GM23248 (cell line): ENCODE data around the gene HEXB. TPM values are rescaled to one million over a fixed set of nuclear protein-coding genes. Genes with fewer than 3 reads are reported as not detected.

Experiments
- DNase-seq: peaks from one replicate; pipeline ENCODE4 v3.0.0-alpha.2; 2015
- H2AFZ ChIP-seq: fragments of 200-600 bp; sonication (generic); 2 replicates; pipeline ENCODE4 v1.6.1; 2016; ENCODE audit warnings: antibody characterized with exemption
- H3F3A ChIP-seq: fragments of 200-600 bp; sonication (generic); 2 replicates; pipeline ENCODE4 v1.6.1; 2016; ENCODE audit warnings: mild to moderate bottlenecking, antibody characterized with exemption, mixed run types; ENCODE audit not compliant: insufficient read depth
- H3K27ac ChIP-seq: fragments of 200-600 bp; sonication (generic); 2 replicates; pipeline ENCODE4 v1.5.1; 2016; ENCODE audit warnings: mild to moderate bottlenecking
- H3K27me3 ChIP-seq: fragments of 200-600 bp; sonication (generic); replicated peaks from 2 replicates; pipeline ENCODE4 v1.6.1; 2016; ENCODE audit warnings: mild to moderate bottlenecking; ENCODE audit not compliant: insufficient read depth
- H3K36me3 ChIP-seq: fragments of 200-600 bp; sonication (generic); 2 replicates; pipeline ENCODE4 v1.6.1; 2016; ENCODE audit warnings: low read depth, mild to moderate bottlenecking
- H3K4me1 ChIP-seq: fragments of 200-600 bp; sonication (generic); 2 replicates; pipeline ENCODE4 v1.6.1; 2016; ENCODE audit warnings: mild to moderate bottlenecking; ENCODE audit not compliant: insufficient read depth
- H3K4me2 ChIP-seq: fragments of 200-600 bp; sonication (generic); one replicate; pipeline ENCODE4 v1.6.1; 2016; ENCODE audit warnings: mild to moderate bottlenecking; ENCODE audit not compliant: unreplicated experiment
- H3K4me3 ChIP-seq: fragments of 200-600 bp; sonication (generic); 2 replicates; pipeline ENCODE4 v1.5.1; 2016; ENCODE audit warnings: mild to moderate bottlenecking
- H3K79me2 ChIP-seq: fragments of 200-600 bp; sonication (generic); 2 replicates; pipeline ENCODE4 v1.6.1; 2016; ENCODE audit warnings: mild to moderate bottlenecking; ENCODE audit not compliant: insufficient read depth
- H3K9ac ChIP-seq: fragments of 200-600 bp; sonication (generic); 2 replicates; pipeline ENCODE4 v1.6.1; 2016; ENCODE audit warnings: mild to moderate bottlenecking
- H3K9me2 ChIP-seq: fragments of 200-600 bp; sonication (generic); 2 replicates; pipeline ENCODE4 v1.6.1; 2016; ENCODE audit warnings: mixed run types, mild to moderate bottlenecking, moderate library complexity; ENCODE audit not compliant: insufficient read depth
- H3K9me3 ChIP-seq: fragments of 200-600 bp; sonication (generic); one replicate; pipeline ENCODE4 v1.6.1; 2017; ENCODE audit warnings: low read depth
- H4K20me1 ChIP-seq: fragments of 200-600 bp; sonication (generic); 2 replicates; pipeline ENCODE4 v1.6.0; 2016; ENCODE audit not compliant: insufficient read depth
- EZH2 ChIP-seq: fragments of 200-600 bp; sonication (generic); IDR thresholded peaks from 2 replicates; pipeline ENCODE4 v1.6.1; 2018; ENCODE audit warnings: antibody characterized with exemption, mild to moderate bottlenecking; ENCODE audit not compliant: insufficient read depth, poor library complexity, severe bottlenecking
- EZH2phosphoT487 ChIP-seq: fragments of 200-600 bp; sonication (generic); IDR thresholded peaks from 2 replicates; pipeline ENCODE4 v1.6.1; 2018; ENCODE audit warnings: antibody characterized with exemption, moderate library complexity, mild to moderate bottlenecking, low read depth; ENCODE audit not compliant: insufficient read depth
- WGBS, 2 experiments: methylation state at CpG; one replicate each; pipeline ENCODE4 v1.1.6; 2015 to 2017; ENCODE audit warnings: low lambda C conversion rate in 2 of 2, low coverage in 1 of 2; ENCODE audit errors: missing lambda C conversion rate in 2 of 2; 5-methylcytosine and 5-hydroxymethylcytosine counted together
- in situ Hi-C: fragments of 300-500 bp; cut with MboI; formaldehyde crosslinking; loops from 2 replicates; pipeline ENCODE4 v1.15.0; 2020
- polyA plus RNA-seq: library from polyadenylated mRNA; unstranded; fragments of >200 nt; fragmentation: Nextera tagmentation; extraction: Ambion mirVana; gene quantifications from 2 replicates; pipeline ENCODE4 v1.2.1, GENCODE V29; 2016
- total RNA-seq: library from RNA; depleted of rRNA; stranded (reverse); fragments of >200 nt; shearing (Covaris generic); gene quantifications from 2 replicates; pipeline ENCODE4 v1.2.3, GENCODE V29; 2014

Gene HEXB
- total and polyA plus RNA-seq, 2 experiments from 2014 or later: 106 to 127 TPM

DNA sequence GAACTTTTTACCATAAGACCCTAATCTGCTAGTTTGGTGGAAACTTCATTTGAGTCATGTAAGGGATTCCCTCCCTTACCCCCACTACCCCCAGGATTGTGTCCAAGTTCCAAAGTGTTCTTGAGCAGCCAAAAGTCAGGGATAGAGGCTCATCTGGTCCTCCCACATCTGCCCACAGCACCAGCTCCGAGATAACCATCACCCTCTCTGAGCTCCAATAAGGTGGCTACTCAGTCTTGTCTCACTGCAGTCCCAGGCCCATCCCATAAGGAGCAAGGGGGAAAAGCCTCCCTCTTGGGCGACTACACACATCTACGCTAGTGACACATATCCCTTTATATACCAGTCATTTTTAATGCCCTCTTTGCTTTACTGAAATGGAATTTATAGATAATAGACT is 32.5 kb upstream of the HEXB start:
- H3K9me3 ChIP-seq: no peaks in the 10 kb centered on the region
- WGBS, 2 experiments: 87 to 94% methylated on average over 3 of the region's 3 CpGs
- H3K36me3 ChIP-seq: no peaks in the 10 kb centered on the region
- no peaks in the 10 kb centered on the region for H3K27me3 ChIP-seq
- H2AFZ ChIP-seq: no peak overlapping the region
- no peak for DNase-seq
- no peak overlapping the region for H3K4me3 ChIP-seq
- no peak overlapping the region for H3K9ac ChIP-seq
- no peak overlapping the region for H3K27ac ChIP-seq
- no peak for TF ChIP-seq EZH2phosphoT487
- TF ChIP-seq EZH2: no peak
- H3K9me2 ChIP-seq: no peaks in the 10 kb centered on the region
- H4K20me1 ChIP-seq: no peaks in the 10 kb centered on the region
- no peaks in the 10 kb centered on the region for H3F3A ChIP-seq
- peaks cover 5% of the 10 kb centered on the region for H3K4me1 ChIP-seq
- no peak overlapping the region for H3K4me2 ChIP-seq
- in situ Hi-C loops: loop anchor here (25.0 kb wide), 1 partner anchor 1065 kb away; no protein-coding TSS in a partner anchor
- no peaks in the 10 kb centered on the region for H3K79me2 ChIP-seq

DNA sequence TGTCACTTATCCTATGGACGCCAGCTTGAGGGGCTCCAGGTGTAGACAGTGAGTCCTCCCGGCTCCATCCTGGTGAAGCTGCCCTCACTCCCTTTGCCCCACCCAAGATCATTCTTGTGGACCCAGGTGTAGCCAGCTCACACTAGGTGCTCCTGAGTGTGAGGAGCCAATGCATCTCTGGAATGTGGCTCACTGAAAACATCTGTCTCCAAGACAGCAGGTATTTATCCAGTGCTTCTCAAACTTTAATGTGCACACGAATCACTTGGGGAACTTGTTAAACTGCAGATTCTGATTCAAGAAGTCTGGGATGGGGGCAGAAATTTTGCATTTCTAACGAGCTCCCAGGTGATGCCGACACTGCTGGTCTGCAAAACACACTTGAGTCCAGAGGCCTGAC is 31.0 kb upstream of the HEXB start:
- Histone ChIP-seq H3K27me3 (no peaks in the 10 kb centered on the region), H3K9ac (no peak overlapping the region), H3K36me3 (no peaks in the 10 kb centered on the region), H3K4me3 (no peak overlapping the region), H3K9me2 (no peaks in the 10 kb centered on the region), H3F3A (no peaks in the 10 kb centered on the region), H3K27ac (no peak overlapping the region), H4K20me1 (no peaks in the 10 kb centered on the region), H3K4me2 (no peak overlapping the region), H3K79me2 (no peaks in the 10 kb centered on the region), H3K9me3 (no peaks in the 10 kb centered on the region), H2AFZ (no peak overlapping the region), H3K4me1 (no peaks in the 10 kb centered on the region)
- WGBS, 2 experiments: 84 to 91% methylated on average over 5 of the region's 5 CpGs
- no peak for TF ChIP-seq EZH2phosphoT487
- no peak for DNase-seq
- in situ Hi-C loops: loop anchor here (25.0 kb wide), 1 partner anchor 1067 kb away; no protein-coding TSS in a partner anchor

DNA sequence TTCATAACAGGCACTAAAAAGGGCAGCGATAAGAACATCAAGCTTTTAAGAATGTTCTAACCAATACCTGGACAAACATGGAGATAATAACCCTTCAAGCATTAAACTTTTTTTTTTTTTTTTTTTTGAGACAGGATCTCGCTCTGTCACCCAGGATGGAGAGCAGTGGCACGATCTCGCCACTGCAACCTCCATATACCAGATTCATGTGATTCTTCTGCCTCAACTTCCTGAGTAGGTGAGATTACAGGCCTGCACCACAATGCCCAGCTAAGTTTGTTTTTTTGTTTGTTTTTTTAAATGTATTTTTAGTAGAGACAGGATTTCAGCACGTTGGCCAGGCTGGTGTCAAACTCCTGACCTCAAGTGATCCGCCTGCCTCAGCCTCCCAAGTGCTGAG is 29.8 kb upstream of the HEXB start:
- WGBS, 2 experiments: 84 to 90% methylated on average over 6 of the region's 6 CpGs
- Histone ChIP-seq H3K9me2 (no peaks in the 10 kb centered on the region), H4K20me1 (no peaks in the 10 kb centered on the region), H3K36me3 (no peaks in the 10 kb centered on the region), H2AFZ (no peak overlapping the region), H3K27ac (no peak overlapping the region), H3K27me3 (no peaks in the 10 kb centered on the region), H3K4me2 (no peak overlapping the region), H3F3A (no peaks in the 10 kb centered on the region), H3K4me3 (no peak overlapping the region), H3K9me3 (no peaks in the 10 kb centered on the region), H3K4me1 (no peaks in the 10 kb centered on the region; the same call in 1 of the 2 replicates), H3K79me2 (no peaks in the 10 kb centered on the region), H3K9ac (no peak overlapping the region)
- in situ Hi-C loops: loop anchor here (25.0 kb wide), 1 partner anchor 1068 kb away; no protein-coding TSS in a partner anchor
- TF ChIP-seq EZH2 (no peak), EZH2phosphoT487 (no peak)
- DNase-seq: no peak

DNA sequence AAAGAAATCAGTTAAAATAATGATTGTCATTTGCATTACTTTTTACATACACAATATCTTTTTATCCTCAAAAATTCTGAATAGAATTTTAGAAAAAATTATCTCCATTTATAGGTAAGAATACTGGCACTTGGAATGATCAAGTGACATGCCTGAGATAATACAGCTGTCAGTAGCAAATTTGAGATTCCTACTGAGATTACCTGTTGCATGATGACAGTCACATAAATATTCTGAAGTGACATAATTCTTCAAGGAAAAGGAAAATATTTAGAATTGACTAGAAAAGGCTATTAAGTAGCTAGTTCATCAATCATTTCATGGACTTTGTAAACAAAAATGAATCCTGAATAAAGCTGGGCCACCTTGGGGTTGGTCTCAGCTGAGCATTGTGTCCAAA is 29.3 kb upstream of the HEXB start:
- Histone ChIP-seq H3K36me3 (no peaks in the 10 kb centered on the region), H3K27ac (no peak overlapping the region), H3K4me2 (no peak overlapping the region), H3K27me3 (no peaks in the 10 kb centered on the region), H3K79me2 (no peaks in the 10 kb centered on the region), H3K4me3 (no peak overlapping the region), H3K9me3 (no peaks in the 10 kb centered on the region), H4K20me1 (no peaks in the 10 kb centered on the region), H3K9ac (no peak overlapping the region), H2AFZ (no peak overlapping the region), H3F3A (no peaks in the 10 kb centered on the region), H3K9me2 (no peaks in the 10 kb centered on the region), H3K4me1 (no peaks in the 10 kb centered on the region; the same call in 1 of the 2 replicates)
- no peak for TF ChIP-seq EZH2phosphoT487
- TF ChIP-seq EZH2: no peak
- no peak for DNase-seq
- in situ Hi-C loops: loop anchor here (25.0 kb wide), 1 partner anchor 1068 kb away; no protein-coding TSS in a partner anchor

DNA sequence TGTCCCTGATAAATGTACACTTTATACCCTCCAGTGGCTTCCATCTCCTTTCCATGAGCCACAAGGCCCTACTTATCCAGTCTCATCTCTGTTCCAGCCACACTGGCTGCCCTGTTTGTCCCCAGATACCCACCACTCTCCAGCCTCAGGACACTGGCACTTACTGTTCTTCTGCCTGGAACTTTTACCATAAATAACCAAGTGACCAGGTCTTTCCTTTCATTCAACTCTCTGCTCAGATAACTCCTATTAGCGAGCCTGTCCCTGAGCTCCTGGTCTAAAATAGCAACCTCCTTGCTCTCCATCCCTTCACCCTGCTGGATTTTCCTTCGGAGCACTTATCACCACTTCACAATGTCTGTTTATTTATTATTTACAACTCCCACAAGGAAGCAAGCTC is 27.9 kb upstream of the HEXB start:
- Histone ChIP-seq H3K4me3 (no peak overlapping the region), H3K9me3 (no peaks in the 10 kb centered on the region), H3F3A (no peaks in the 10 kb centered on the region), H2AFZ (no peak overlapping the region), H3K36me3 (no peaks in the 10 kb centered on the region), H3K9me2 (no peaks in the 10 kb centered on the region), H3K79me2 (no peaks in the 10 kb centered on the region), H3K27me3 (no peaks in the 10 kb centered on the region), H3K4me1 (no peaks in the 10 kb centered on the region; the same call in 1 of the 2 replicates), H3K9ac (no peak overlapping the region), H4K20me1 (no peaks in the 10 kb centered on the region), H3K4me2 (no peak overlapping the region), H3K27ac (no peak overlapping the region)
- in situ Hi-C loops: loop anchor here (25.0 kb wide), 1 partner anchor 1070 kb away; no protein-coding TSS in a partner anchor
- 72 to 75% methylated on average over 2 of the region's 2 CpGs for WGBS, 2 experiments
- no peak for TF ChIP-seq EZH2
- TF ChIP-seq EZH2phosphoT487: no peak
- no peak for DNase-seq
